GM10847 (cell line): ENCODE data around the gene SYT9.

Source experiments
- POLR2A ChIP-seq: IDR thresholded peaks from 2 replicates; pipeline ENCODE4 v1.6.1; 2011; ENCODE audit not compliant: insufficient read length; ENCODE audit errors: extremely low read depth

Gene SYT9

DNA sequence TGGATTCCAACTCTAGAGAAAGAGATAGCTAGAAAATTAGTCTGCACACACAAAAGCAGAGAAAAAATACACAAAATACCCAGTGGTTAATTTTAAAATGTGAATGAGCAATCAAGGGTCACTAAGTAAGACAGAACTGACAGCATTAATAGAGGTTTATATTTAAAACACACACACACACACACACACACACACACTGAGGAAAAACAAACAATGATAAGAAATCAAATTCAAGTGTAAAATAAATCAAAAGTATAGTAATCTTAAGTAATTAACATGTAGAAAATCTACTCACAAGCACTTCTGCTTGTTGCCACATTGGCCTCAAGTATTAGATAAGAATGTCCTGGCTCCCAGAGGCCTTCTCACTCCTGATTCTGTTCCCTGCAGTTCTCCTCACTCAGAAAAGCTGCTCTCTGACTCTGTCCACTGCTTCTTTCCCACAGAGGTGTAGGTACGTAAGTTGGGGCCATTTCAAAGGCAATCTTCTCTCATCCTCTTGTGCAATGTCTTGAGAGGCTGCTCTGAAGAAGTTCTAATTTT lies 200.3 kb downstream of the SYT9 start:
- TF ChIP-seq POLR2A = no peak

DNA sequence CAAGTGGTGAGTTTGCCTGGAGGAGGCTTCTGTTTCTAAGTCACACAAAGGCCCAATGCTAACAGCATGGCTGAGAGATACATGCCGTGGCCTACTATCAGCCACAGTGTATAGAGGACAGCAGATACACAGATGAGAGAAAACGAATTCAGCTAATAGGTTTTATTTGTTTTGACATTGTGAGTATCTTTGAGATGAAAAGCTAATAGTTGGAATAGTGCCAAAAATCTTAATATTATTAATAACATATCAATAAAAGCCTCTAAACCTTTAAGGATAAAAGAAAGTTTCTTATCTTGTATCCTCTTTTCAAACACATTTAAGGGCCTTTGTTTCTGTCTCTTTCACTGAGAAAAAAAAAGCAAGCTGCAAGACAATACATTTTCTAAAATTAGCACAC lies 203.2 kb downstream of the SYT9 start:
- TF ChIP-seq POLR2A = no peak

DNA sequence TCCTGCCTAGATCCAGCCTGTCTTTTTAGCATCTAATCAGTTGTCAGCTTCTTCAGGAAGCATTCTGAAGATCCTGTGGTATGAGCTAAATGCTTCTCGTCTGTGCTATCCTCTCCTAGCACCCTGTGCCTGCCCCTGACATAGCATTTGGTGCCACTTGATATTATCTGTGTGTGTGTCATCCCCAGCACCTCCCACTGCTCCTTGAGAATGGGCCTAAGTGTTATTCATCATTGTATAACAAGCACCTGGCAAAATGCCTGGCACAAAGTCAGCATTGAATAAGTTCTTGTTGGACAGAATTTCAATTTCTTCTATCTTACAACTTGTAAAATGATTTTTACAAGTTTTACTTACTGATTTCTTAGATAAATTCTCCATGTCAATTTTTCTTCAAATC lies 205.5 kb downstream of the SYT9 start:
- no peak for TF ChIP-seq POLR2A

DNA sequence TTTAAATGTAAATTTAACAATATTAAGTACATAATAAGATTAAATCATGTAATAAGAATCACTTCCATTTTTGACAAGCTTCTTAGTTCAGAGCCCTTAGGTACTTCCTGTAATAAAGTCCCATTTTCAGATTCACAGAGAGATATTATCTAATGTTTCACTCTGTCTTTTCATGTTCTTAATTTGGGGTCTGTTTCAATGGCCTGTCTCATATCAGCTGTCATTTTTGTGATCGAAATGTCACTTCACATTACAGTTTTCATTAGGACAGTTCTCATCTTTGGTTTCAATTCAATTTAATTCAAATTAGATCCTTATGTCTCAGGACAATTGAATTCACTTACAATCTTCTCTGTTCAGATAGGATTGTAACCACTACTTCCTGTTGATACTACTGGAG lies 211.0 kb downstream of the SYT9 start:
- TF ChIP-seq POLR2A = no peak

DNA sequence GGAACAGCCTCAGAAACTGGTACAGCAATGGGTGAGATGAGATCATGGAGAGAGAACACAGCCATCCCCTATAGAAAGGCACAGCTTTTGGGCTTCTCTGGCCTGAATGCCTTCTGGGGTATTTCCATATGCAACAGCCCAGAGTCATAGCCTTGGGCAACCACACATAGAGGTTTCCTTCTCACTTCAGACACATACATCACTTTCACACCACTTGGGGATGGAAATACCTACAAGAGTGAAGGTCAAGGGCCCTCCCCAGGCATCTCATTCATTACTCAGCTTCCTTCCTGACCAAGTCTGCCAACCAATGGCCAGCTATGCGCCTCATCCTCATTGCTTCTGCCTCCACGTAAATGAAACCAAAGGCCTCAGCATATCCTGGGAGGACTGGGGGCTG lies 215.9 kb downstream of the SYT9 start:
- no peak for TF ChIP-seq POLR2A

DNA sequence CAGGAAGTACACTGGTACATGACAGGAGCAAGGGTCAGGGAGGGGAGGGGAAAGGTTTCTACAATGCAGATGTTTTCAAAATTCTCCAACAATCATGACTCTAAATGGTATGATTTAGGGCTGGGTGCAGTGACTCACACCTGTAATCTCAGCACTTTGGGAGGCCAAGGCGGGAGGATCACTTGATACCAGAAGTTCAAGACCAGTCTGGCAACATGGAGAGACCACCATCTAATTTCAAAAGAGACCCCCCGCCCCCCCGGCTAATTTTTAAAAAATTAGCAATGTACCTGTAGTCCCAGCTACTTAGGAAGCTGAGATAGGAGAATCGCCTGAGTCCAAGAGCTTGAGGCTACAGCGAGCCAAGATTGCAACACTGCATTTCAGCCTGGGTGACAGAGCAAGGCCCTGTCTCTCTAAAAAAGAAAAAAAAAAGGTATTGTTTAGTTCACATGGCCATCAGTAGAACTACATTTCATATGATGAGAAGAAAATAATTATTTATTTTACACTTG lies 217.7 kb downstream of the SYT9 start:
- no peak for TF ChIP-seq POLR2A

DNA sequence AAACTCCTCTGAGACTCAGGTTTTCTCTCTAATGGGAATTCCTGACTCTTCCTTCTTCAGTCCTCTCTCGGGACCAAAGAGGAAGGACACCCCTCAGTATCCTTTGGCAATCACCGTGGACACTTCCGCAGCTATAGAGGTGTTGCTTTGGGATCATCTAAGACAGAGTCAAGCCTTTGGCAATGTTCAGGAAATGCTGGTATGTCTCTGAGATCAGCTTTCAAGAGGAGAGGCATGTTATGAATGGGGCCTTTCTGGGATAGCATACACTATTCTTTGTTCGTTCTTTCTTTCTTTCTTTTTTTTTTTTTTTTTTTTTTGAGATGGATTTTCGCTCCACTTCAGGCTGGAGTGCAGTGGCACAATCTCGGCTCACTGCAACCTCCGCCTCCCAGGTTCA lies 219.4 kb downstream of the SYT9 start:
- no peak for TF ChIP-seq POLR2A

DNA sequence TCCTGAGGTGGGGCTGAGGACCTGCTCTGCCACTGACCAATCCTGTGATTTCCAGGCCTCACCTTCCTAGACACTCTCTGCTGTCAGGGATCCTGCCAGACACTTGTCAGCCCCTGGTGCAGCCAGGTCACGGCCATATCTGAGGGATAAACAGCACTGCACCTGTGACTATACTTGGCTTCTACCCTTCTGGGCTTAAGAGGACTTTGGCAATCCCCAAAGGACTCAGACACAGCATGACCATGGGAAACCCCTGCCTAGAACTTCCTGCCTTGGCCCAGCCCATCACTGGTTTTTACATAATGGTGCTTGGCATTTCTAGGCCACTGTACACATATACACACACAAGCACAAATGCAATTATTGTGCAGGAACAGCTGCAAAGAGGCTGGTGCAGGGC lies 222.0 kb downstream of the SYT9 start:
- TF ChIP-seq POLR2A = no peak

DNA sequence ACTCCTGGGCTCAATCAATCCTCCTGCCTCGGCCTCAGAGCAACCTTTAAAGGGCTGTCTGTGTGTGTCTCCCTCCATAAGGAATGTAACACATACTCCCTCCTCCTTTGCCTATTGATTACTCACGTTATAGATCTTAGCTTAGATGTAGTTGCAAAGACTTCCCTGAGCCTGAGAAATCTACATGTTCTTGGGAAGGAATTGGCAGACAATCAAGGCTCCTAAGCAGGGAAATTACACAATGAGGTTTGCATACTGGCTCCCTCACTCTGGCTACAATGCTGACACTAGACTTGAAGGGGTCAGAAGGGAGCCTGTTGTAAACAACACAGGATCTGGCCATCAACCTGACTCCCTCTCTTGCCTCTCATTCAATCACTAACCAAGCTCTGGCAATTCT lies 228.4 kb downstream of the SYT9 start:
- no peak for TF ChIP-seq POLR2A

DNA sequence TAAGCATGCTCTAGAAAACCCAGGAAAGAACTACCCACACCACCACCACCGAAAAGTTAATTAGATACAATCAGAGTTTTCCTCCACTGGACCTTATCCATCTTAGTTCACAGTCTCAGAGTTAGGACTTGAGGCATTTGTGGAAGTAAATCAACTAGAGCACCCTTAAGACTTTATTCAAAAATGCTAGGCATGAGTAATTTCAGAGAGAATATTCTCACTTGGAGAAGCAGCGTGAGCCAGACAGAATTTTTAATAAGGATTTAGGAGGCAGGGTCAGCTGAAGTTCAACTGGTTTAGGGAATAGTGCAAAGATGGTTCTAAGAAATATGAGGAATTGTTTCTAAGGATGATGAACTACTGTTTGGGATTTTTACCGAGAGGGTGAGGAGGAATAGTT lies 232.4 kb downstream of the SYT9 start:
- TF ChIP-seq POLR2A = no peak

DNA sequence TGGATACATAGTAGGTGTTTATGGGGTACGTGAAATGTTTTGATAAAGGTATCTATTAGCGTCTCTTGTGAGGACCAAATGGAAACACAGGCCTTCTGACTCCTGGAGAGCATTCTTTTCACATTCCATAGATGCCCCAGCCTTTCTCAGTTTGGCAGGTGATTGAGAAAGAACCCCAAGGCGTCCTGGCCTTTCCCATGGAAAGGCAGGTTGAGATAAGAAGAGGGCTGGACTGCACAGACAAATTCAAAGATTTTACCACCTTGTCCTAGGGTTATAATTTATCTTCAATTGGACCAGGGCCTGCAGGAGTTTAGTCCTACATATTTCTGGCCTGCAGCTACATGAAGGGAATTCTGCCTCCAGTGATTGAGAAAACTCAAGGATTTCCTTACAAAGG lies 232.9 kb downstream of the SYT9 start:
- no peak for TF ChIP-seq POLR2A

DNA sequence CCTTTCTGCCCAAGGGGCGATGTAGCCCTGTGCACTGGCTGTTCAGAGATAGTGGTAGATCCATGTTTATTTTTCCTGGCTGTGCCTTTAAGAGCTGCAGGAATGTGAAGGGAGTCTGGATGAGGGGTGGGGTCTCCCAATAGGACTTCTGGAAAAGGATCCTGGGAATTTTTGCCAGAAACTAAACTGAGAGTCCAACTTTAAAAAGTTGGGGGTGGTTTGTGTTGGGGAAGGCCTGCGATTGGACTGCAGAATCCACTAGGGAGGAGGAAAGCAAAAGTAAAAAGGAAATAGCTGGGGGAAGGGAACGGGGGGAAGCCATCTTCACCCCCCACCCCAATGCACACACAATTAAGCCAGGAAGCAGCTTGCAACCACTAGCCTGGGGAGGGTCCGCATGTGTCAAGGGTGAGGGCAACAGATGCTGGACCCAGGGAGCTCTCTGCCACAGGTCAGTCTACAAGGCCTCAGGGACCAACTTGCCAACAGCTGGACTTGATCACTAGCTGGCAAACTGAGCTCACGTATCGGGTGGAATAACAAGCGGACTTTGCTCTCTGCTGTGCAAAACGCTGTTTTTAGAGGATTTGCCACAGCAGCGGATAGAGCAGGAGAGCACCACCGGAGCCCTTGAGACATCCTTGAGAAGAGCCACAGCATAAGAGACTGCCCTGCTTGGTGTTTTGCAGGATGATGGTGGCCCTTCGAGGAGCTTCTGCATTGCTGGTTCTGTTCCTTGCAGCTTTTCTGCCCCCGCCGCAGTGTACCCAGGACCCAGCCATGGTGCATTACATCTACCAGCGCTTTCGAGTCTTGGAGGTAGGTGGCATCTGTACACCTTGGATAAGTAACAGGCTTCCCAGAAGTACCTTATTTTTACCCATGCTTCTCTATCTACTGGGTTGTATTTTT lies 233.7 kb downstream of the SYT9 start, which contains the start of gene OLFML1:
Gene OLFML1 (plus strand): TSS at position 321 of the 912 bp plus-strand sequence. CDS start 370 bp downstream, at position 691.
- no peak for TF ChIP-seq POLR2A

DNA sequence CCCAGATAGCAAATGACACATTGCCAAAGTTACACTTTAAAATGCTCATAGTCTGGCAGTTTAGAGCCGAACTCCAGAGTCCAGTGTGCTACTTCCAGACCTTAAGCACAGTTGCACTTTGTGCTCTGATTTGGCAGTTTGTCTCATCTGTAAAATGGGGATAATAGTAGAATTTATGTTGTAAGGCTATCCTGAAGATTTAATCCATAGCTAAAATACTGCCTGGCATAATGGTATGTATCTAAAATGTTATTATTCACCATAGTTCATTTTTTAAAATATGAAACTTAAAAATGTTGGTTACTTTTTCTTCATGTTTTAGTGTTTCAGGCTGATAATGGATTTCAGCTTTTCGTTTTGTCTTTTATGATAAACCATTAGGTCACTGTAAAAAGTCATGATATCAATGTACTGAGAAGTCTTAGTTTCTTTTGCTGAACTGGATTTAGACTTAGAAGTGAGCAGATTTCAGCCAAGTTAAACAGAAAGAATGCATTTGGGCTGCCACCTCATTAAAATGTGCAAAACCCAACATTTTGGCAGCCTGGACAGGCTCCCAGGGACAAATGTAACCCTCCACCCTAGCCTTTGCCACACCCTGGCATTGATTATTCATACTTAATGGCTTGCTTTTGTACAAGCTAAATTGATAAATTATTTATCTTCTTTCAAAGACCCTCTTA lies 234.5 kb downstream of the SYT9 start:
- TF ChIP-seq POLR2A = no peak

DNA sequence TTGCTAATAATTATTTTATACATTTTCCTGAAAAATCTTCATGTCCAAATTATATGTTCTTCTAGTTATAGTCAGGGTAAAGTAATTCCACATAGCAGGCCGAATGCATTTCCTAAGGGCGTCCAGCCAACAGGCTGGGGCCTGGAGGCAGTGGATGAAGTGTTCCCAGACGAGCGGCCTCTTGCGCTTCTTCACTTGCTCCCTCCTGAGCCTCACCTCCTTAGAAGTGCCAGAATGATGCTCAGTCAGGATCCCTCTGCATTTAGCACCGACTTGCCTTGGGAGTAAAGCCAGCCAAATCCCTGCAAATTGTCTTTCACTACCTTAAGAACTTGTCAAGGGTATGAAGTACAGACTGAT lies 235.1 kb downstream of the SYT9 start:
- TF ChIP-seq POLR2A = no peak

DNA sequence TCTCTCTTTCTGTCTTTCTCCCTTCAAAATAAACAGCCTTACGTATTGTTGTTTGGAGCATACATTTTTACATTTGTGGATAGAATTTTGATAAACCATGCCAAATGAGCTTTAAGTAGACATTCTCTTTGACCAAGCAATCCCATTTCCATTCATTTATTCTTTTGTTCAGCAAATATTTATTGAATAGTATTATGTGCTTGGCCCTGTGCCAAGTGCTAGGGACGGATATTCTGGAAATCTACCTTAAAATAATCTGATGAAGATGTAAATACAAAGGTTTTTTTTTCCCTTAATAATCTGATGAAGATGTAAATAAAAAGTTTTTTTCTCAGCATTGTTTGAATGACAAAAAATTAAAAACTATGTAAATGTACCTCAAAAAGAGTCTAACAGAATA lies 235.7 kb downstream of the SYT9 start:
- TF ChIP-seq POLR2A = no peak

DNA sequence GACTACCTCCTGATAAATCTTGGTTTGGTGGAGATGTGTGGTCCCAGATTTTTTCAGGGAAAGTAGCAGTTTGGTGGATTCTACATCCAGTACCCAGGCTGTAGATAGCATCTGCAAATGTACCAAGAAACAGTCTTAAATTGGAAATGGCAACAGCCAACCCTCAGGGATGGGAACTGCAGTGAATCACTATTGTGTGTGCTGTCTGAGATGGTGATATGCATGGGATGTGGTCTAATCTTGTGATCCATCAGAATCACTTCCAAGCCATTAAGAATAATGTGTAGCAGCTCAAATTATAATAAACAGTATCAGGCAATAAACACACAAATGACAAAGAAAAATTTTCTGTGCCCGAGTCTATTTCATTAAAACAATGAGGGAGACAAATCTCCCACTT lies 237.0 kb downstream of the SYT9 start:
- TF ChIP-seq POLR2A = no peak
